HG02798 (cell line): Measurements from ENCODE around the gene TFAP2B.
A peak's percentile ranks its signal among the peaks of the same experiment; 100 is the strongest.

Source experiments
- ATAC-seq: cut with Tn5 transposase; IDR thresholded peaks from one replicate; pipeline ENCODE4 v1.9.1; 2021; ENCODE audit warnings: mild to moderate bottlenecking; ENCODE audit not compliant: unreplicated experiment, poor library complexity

Gene TFAP2B

GRCh38 chr6:50818673-50819072 lies at the start of gene TFAP2B:
TFAP2B (plus strand) TSS chr6:50818871; CDS start chr6:50818892, 21 bp downstream.
- no peak for ATAC-seq

- ATAC-seq, result no peak
Measured at GRCh38 chr6:50778696-50779095, 40.0 kb upstream of the TFAP2B start.

- ATAC-seq, result no peak
Measured at GRCh38 chr6:50780382-50780781, 38.3 kb upstream of the TFAP2B start.

GRCh38 chr6:50785921-50786320 lies 32.8 kb upstream of the TFAP2B start:
- no peak for ATAC-seq

- ATAC-seq, result peak; percentile 74
Measured at GRCh38 chr6:50791900-50792508, 26.7 kb upstream of the TFAP2B start.

- ATAC-seq, result no peak
Measured at GRCh38 chr6:50792771-50793170, 25.9 kb upstream of the TFAP2B start.

GRCh38 chr6:50795574-50795973 lies 23.1 kb upstream of the TFAP2B start:
- ATAC-seq, result no peak

- no peak for ATAC-seq
Measured at GRCh38 chr6:50804283-50804682, 14.4 kb upstream of the TFAP2B start.

- no peak for ATAC-seq
Measured at GRCh38 chr6:50807035-50807434, 11.6 kb upstream of the TFAP2B start.

GRCh38 chr6:50815436-50816114 lies 3.1 kb upstream of the TFAP2B start:
- peak; percentile 60 for ATAC-seq

- peak; percentile 84 for ATAC-seq
Measured at GRCh38 chr6:50816115-50816675, 2.5 kb upstream of the TFAP2B start.

- no peak for ATAC-seq
Measured at GRCh38 chr6:50816947-50817645, 1.6 kb upstream of the TFAP2B start.

- no peak for ATAC-seq
Measured at GRCh38 chr6:50817646-50817950, 1.1 kb upstream of the TFAP2B start.

- ATAC-seq, result no peak
Measured at GRCh38 chr6:50818020-50818419, 651 bp upstream of the TFAP2B start.

GRCh38 chr6:50819466-50819903 lies 814 bp downstream of the TFAP2B start:
- ATAC-seq, result no peak

- ATAC-seq, result no peak
Measured at GRCh38 chr6:50819904-50820868, 1.5 kb downstream of the TFAP2B start.

GRCh38 chr6:50820869-50821264 lies 2.2 kb downstream of the TFAP2B start:
- no peak for ATAC-seq

GRCh38 chr6:50821441-50822077 lies 2.9 kb downstream of the TFAP2B start:
- no peak for ATAC-seq

GRCh38 chr6:50822078-50822476 lies 3.4 kb downstream of the TFAP2B start:
- ATAC-seq, result no peak
